ENCODE measurements around the gene EXTL1. TPM values are rescaled to one million over a fixed set of nuclear protein-coding genes. Genes with fewer than 3 reads are reported as not detected.

Gene EXTL1
- total RNA-seq, 1 experiment from 2014 or later: 0.26 TPM

DNA sequence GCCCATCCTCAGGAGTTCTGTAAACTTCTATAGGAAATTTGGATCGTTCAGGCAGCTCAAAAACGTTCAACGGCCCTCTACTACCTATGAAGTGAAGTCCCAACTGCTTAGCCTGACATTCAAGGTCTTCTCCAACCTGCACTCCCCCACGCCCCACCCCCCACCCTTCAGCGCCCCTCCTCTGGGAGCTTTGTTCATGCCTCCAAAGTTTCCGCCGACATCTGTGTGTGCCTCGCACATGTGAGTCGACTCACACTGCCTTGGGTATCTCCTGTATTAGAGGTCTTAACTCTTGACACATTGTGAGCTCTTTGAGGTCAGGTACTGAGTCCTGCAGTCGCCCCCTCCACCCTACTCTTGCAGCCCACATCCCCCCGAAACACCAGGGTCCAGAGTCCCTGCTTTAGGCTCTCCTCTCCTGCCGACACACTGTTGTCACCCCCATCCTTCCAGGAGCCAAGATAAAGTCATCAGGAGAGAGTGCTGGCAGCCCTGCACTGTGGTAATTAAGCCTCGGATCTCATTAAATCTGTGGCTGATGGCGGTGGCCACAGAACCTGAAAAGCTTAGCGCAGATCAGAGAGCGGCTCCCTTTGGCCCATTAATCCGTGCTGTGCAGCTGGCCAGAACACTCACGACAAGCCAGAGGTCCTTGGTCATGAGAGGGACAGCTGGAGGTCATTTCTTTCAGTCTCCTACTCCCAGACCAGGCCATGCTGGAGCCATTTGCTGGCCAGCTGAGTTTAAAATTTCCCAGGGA, 22.4 kb upstream of the EXTL1 start:
- Histone ChIP-seq H3K27me3 (ENCODE audit: low read length) (no peaks in the 10 kb centered on the region), H3K36me3 (ENCODE audit: low read depth, low read length) (no peaks in the 10 kb centered on the region), H3K9me2 (replicated peaks; ENCODE audit: low read length) (no peaks in the 10 kb centered on the region), H3K27ac (ENCODE audit: low read length) (no peak overlapping the region), H3K4me3 (ENCODE audit: low read length) (no peak overlapping the region), H3K4me1 (ENCODE audit: insufficient read depth, low read length) (peaks cover 14% of the 10 kb centered on the region), H3K4me2 (ENCODE audit: low read length) (no peak overlapping the region), H3K9me3 (ENCODE audit: low read length) (no peaks in the 10 kb centered on the region), H3K9ac (ENCODE audit: low read length) (no peak overlapping the region), H3K79me2 (ENCODE audit: low read length) (0 out of 2 replicates have a peak, but pooled peaks cover 4% of the 10 kb centered on the region), H3F3A (ENCODE audit: low read length, unreplicated experiment) (no peaks in the 10 kb centered on the region), H4K20me1 (ENCODE audit: low read length) (no peaks in the 10 kb centered on the region), H2AFZ (ENCODE audit: low read length) (peak overlapping the region; percentile 88)
- no TSS peak for BruUV-seq (replicated peaks)
- ATAC-seq: no peak
- ChIA-PET POLR2A (ENCODE audit: unreplicated experiment) (interaction anchor here (0.7 kb wide), 2 partner anchors 111 to 124 kb away, joined by 5 to 22 read pairs; partner anchors contain the start of gene PAQR7), CTCF (interaction anchor here (3.1 kb wide), 1 partner anchor 103 kb away, joined by 104 read pairs; no protein-coding TSS in a partner anchor)
- no peak for DNase-seq
- TF ChIP-seq EZH2phosphoT487 (IDR thresholded peaks at IDR 0.05; ENCODE audit: borderline replicate concordance, low read length): no peak
- TF ChIP-seq EZH2 (IDR thresholded peaks at IDR 0.05; ENCODE audit: low read length, unreplicated experiment): no peak
- TF ChIP-seq, protein P1, sequence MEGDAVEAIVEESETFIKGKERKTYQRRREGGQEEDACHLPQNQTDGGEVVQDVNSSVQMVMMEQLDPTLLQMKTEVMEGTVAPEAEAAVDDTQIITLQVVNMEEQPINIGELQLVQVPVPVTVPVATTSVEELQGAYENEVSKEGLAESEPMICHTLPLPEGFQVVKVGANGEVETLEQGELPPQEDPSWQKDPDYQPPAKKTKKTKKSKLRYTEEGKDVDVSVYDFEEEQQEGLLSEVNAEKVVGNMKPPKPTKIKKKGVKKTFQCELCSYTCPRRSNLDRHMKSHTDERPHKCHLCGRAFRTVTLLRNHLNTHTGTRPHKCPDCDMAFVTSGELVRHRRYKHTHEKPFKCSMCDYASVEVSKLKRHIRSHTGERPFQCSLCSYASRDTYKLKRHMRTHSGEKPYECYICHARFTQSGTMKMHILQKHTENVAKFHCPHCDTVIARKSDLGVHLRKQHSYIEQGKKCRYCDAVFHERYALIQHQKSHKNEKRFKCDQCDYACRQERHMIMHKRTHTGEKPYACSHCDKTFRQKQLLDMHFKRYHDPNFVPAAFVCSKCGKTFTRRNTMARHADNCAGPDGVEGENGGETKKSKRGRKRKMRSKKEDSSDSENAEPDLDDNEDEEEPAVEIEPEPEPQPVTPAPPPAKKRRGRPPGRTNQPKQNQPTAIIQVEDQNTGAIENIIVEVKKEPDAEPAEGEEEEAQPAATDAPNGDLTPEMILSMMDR (conservative IDR thresholded peaks at IDR 0.05; ENCODE audit: low read depth, low read length): no peak
- intact Hi-C loops (cut with micrococcal nuclease): loop anchor here (2.0 to 5.0 kb wide), 2 partner anchors 94 to 177 kb away; no protein-coding TSS in a partner anchor

DNA sequence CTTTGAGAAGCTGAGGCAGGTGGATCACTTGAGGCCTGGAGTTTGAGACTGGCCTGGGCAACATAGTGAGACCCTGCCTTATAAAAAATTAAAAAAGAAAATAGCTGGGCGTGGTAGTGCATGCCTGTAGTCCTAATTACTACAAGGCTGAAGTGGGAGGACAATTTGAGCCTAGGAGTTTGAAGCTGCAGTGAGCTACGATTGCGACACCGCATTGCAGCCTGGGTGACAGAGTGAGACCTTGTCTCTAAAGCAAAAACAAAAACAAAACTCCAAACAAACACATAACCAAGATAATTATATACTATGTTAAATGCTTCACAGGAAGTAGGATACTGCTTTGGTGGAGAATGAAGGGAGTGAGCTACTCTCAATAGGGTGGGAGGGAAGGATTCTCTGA, 18.3 kb upstream of the EXTL1 start:
- Histone ChIP-seq H3K79me2 (ENCODE audit: low read length) (no peaks in the 10 kb centered on the region), H3K27ac (ENCODE audit: low read length) (no peak overlapping the region), H3K4me2 (ENCODE audit: low read length) (no peak overlapping the region), H3K4me3 (ENCODE audit: low read length) (no peak overlapping the region), H4K20me1 (ENCODE audit: low read length) (no peaks in the 10 kb centered on the region), H2AFZ (ENCODE audit: low read length) (no peak overlapping the region), H3K4me1 (ENCODE audit: insufficient read depth, low read length) (peaks cover 4% of the 10 kb centered on the region; the same call in 1 of the 2 replicates), H3F3A (ENCODE audit: low read length, unreplicated experiment) (no peaks in the 10 kb centered on the region), H3K9me2 (replicated peaks; ENCODE audit: low read length) (no peaks in the 10 kb centered on the region), H3K27me3 (ENCODE audit: low read length) (no peaks in the 10 kb centered on the region), H3K9ac (ENCODE audit: low read length) (no peak overlapping the region), H3K36me3 (ENCODE audit: low read depth, low read length) (no peaks in the 10 kb centered on the region), H3K9me3 (ENCODE audit: low read length) (no peaks in the 10 kb centered on the region)
- DNase-seq: no peak
- ChIA-PET POLR2A (ENCODE audit: unreplicated experiment) (no interaction called here), CTCF (no interaction called here)
- TF ChIP-seq EZH2phosphoT487 (IDR thresholded peaks at IDR 0.05; ENCODE audit: borderline replicate concordance, low read length) (no peak), EZH2 (IDR thresholded peaks at IDR 0.05; ENCODE audit: low read length, unreplicated experiment) (no peak)
- TF ChIP-seq, protein P1 (conservative IDR thresholded peaks at IDR 0.05; ENCODE audit: low read depth, low read length): no peak
- no TSS peak for BruUV-seq (replicated peaks)
- intact Hi-C loops (cut with micrococcal nuclease): no loop called here
- no peak for ATAC-seq

DNA sequence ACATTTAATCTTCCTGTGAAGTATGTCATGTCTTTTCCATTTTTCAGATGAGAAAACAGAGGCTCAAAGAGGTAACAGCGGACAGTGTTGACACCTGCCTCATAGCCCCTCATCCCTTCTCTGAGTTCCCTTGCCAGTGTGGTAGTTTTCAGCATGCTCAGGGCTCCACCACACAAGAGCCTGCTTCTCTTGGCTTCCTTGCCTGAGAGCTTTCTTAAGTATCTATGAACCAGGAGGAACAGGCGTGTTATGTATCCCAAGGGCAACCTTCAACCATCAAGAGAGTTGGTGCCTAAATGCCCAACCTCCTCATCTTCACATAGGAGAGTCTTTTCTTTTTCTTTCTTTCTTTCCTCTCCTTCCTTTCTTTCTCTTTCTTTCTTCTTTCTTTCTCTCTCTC, 17.8 kb upstream of the EXTL1 start:
- no peaks in the 10 kb centered on the region for H3K9me2 ChIP-seq (replicated peaks; ENCODE audit: low read length)
- no peaks in the 10 kb centered on the region for H3K79me2 ChIP-seq (ENCODE audit: low read length)
- intact Hi-C loops (cut with micrococcal nuclease): no loop called here
- H3K9ac ChIP-seq (ENCODE audit: low read length): no peak overlapping the region
- H3K9me3 ChIP-seq (ENCODE audit: low read length): no peaks in the 10 kb centered on the region
- no peaks in the 10 kb centered on the region for H3K27me3 ChIP-seq (ENCODE audit: low read length)
- H3F3A ChIP-seq (ENCODE audit: low read length, unreplicated experiment): no peaks in the 10 kb centered on the region
- no TSS peak for BruUV-seq (replicated peaks)
- DNase-seq (no peak), ATAC-seq (no peak)
- POLR2A ChIA-PET (ENCODE audit: unreplicated experiment): no interaction called here
- TF ChIP-seq, protein P1 (conservative IDR thresholded peaks at IDR 0.05; ENCODE audit: low read depth, low read length): no peak
- TF ChIP-seq EZH2 (IDR thresholded peaks at IDR 0.05; ENCODE audit: low read length, unreplicated experiment): no peak
- no peak for TF ChIP-seq EZH2phosphoT487 (IDR thresholded peaks at IDR 0.05; ENCODE audit: borderline replicate concordance, low read length)
- H2AFZ ChIP-seq (ENCODE audit: low read length): no peak overlapping the region
- H3K27ac ChIP-seq (ENCODE audit: low read length): no peak overlapping the region
- no peaks in the 10 kb centered on the region for H4K20me1 ChIP-seq (ENCODE audit: low read length)
- H3K36me3 ChIP-seq (ENCODE audit: low read depth, low read length): no peaks in the 10 kb centered on the region
- CTCF ChIA-PET: interaction anchor here (1.0 kb wide), 1 partner anchor 108 kb away, joined by 3 read pairs; no protein-coding TSS in a partner anchor
- H3K4me3 ChIP-seq (ENCODE audit: low read length): no peak overlapping the region
- no peak overlapping the region for H3K4me2 ChIP-seq (ENCODE audit: low read length)
- no peaks in the 10 kb centered on the region for H3K4me1 ChIP-seq (ENCODE audit: insufficient read depth, low read length)

Data from PC-3 (cell line).